A549 treated with dexamethasone at 1 μM for 4 hours (cell line): ENCODE measurements around the gene ANKRD66. TPM values are rescaled to one million over a fixed set of nuclear protein-coding genes. Genes with fewer than 3 reads are reported as not detected.

ENCODE experiments used
- total RNA-seq: library from RNA; stranded (reverse); fragments of 200-300 nt; extraction: Qiagen RNA extraction; gene quantifications from 5 replicates; pipeline ENCODE4 v1.2.3, GENCODE V29; 2022

ANKRD66 gene
- not detected in 5 replicates for total RNA-seq

DNA sequence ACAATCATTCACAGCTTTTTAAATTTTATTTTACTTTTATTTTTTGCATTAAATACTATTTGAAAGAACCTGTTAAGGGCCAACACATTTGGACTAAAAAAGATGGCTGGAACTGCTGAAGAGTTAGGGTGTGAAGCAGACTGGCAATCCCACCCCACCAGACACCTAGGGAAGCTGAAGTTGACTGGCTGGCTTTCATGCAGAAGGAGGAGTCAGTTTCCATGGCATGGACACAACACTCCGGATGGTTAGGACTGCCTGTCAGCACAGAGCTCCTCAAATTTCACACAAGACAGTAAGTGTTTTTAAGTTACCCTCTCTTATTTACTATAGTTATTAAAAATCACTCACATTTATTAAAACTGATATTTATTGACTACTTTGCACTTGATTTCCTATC, at the start of gene ANKRD66:
Gene ANKRD66 (plus strand): TSS at position 238 of the 400 bp plus-strand sequence. CDS start 5,016 bp downstream, outside the sequence.

GRCh38 chr6:46734867-46735719, 11.6 kb upstream of the ANKRD66 start, which contains the start of gene PLA2G7:
PLA2G7 (minus strand) TSS chr6:46735375; CDS start chr6:46722891, 12,484 bp downstream.

GRCh38 chr6:46793138-46793537, 46.4 kb downstream of the ANKRD66 start, which contains the start of gene MEP1A:
MEP1A (plus strand) TSS chr6:46793389; CDS start chr6:46793399, 10 bp downstream.

Other genes with a start within 250 kb of the ANKRD66 start
- gene CYP39A1, start 94.1 kb upstream of the ANKRD66 start, total RNA-seq, result 0.06 TPM in 1 of 5 replicates, not detected in the others
- 0.10 to 0.66 TPM (median 0.50 TPM) in 5 replicates for gene SLC25A27, start 94.0 kb upstream of the ANKRD66 start, total RNA-seq
- gene TDRD6, start 59.0 kb upstream of the ANKRD66 start, total RNA-seq, result not detected in 5 replicates
- not detected in 5 replicates for gene PLA2G7, start 11.6 kb upstream of the ANKRD66 start, total RNA-seq
- gene MEP1A, start 46.5 kb downstream of the ANKRD66 start, total RNA-seq, result not detected in 5 replicates
- gene ADGRF5, start 175.0 kb downstream of the ANKRD66 start, total RNA-seq, result 0.01 TPM in 1 of 5 replicates, not detected in the others